GM18507 (cell line): ENCODE measurements around the gene IRS1.
A peak's percentile ranks its signal among the peaks of the same experiment; 100 is the strongest.
"Not testable (repeated sequence)": the region's sequence is repeated elsewhere in the genome, so short reads cannot be mapped to it uniquely, and the experiment has no call there.

Source experiments
- DNase-seq: peaks from one replicate; pipeline ENCODE4 v3.0.0; 2011; ENCODE audit warnings: low read depth; ENCODE audit not compliant: insufficient read length; ENCODE audit errors: extremely low spot score
- FAIRE-seq: peaks from 2 replicates; lab custom pipeline; 2011; peaks lifted over from hg19 to GRCh38; lab: Jason Lieb, UNC

Gene IRS1, protein sequence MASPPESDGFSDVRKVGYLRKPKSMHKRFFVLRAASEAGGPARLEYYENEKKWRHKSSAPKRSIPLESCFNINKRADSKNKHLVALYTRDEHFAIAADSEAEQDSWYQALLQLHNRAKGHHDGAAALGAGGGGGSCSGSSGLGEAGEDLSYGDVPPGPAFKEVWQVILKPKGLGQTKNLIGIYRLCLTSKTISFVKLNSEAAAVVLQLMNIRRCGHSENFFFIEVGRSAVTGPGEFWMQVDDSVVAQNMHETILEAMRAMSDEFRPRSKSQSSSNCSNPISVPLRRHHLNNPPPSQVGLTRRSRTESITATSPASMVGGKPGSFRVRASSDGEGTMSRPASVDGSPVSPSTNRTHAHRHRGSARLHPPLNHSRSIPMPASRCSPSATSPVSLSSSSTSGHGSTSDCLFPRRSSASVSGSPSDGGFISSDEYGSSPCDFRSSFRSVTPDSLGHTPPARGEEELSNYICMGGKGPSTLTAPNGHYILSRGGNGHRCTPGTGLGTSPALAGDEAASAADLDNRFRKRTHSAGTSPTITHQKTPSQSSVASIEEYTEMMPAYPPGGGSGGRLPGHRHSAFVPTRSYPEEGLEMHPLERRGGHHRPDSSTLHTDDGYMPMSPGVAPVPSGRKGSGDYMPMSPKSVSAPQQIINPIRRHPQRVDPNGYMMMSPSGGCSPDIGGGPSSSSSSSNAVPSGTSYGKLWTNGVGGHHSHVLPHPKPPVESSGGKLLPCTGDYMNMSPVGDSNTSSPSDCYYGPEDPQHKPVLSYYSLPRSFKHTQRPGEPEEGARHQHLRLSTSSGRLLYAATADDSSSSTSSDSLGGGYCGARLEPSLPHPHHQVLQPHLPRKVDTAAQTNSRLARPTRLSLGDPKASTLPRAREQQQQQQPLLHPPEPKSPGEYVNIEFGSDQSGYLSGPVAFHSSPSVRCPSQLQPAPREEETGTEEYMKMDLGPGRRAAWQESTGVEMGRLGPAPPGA (N-terminal part only)

GRCh38 chr2:226799211-226799975, at the start of gene IRS1:
TSS of gene IRS1 (minus strand) at chr2:226799820. CDS start at chr2:226798738, 1,082 bp downstream.
- FAIRE-seq, result peak; percentile 70
- DNase-seq, result no peak

- FAIRE-seq (no peak), DNase-seq (no peak)
Observed at GRCh38 chr2:226849349-226849748, 49.7 kb upstream of the IRS1 start.

DNA sequence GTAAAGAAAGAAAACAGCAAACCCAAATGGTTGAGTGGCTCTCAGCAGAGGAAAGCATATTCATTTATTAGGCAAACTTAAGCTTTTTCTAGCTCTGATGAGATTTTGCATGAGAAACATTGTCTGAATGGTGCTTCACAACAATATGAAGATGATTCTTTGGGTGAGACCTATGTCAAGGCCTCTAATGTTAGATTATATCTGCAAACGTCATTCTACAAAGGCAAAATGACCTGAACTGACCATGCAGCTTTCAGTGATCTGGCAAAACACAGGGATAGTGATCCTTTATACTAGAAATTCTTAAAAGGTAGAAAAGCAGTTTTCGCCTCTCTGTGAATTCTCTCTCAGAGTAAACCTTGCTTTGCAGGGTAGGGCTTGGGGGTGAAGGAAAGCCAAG, 47.9 kb upstream of the IRS1 start:
- FAIRE-seq (no peak), DNase-seq (no peak)

DNA sequence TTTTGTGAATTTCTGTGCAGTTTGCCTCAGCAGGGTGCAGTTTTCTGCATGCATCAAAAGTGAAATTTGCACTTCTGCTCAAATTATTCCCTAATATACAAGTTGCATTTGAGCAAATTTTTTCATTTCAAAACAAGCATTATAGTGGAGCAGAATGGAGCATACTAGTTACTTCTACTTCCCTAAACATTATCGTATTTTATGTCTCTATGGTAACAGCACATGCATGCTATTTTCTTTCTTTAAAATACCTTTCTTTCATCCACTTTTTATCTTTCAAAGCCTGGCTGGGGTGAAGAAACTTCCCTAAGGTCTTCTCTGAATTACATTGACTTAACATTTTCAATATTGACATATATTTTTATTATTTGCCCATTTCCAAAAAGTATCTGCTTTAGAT, 47.5 kb upstream of the IRS1 start:
- FAIRE-seq (no peak), DNase-seq (no peak)

- FAIRE-seq, result peak; percentile 70
Observed at GRCh38 chr2:226845386-226846116, 45.9 kb upstream of the IRS1 start.

DNA sequence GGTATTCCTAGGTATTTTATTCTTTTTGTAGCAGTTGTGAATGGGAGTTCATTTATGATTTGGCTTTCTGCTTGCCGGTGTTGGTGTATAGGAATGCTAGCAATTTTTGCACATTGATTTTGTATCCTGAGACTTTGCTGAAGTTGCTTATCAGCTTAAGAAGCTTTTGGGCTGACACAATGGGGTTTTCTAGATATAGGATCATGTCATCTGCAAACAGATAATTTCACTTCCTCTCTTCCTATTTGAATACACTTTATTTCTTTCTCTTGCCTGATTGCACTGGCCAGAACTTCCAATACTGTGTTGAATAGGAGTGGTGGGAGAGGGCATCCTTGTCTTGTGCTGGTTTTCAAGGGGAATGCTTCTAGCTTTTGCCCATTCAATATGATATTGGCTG, 43.4 kb upstream of the IRS1 start:
- DNase-seq, FAIRE-seq: not testable (repeated sequence)

More at GRCh38 chr2:226845386-226846116, 45.9 kb upstream of the IRS1 start:
- DNase-seq, result no peak

DNA sequence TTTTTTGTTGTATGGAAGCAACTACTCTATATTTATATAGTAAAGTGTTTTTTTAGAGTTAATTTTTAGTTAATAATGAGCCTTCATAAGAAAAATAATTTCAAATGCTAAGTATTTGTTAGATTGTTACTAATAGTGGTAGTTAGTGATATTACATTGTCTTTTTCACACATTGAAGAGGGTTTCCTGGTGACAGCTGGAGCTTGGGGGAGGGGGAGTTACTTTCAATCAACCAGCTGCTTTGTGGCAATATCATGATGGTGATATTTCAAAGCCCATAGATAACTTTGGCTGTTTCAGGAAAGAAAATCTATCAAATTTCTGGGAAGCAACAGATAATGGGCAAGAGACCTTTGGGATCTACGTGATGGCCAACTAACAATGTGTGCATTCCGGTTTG, 40.3 kb upstream of the IRS1 start:
- DNase-seq (no peak), FAIRE-seq (peak; percentile 46)

- FAIRE-seq, result peak; percentile 31
- no peak for DNase-seq
Observed at GRCh38 chr2:226839161-226839560, 39.5 kb upstream of the IRS1 start.

DNA sequence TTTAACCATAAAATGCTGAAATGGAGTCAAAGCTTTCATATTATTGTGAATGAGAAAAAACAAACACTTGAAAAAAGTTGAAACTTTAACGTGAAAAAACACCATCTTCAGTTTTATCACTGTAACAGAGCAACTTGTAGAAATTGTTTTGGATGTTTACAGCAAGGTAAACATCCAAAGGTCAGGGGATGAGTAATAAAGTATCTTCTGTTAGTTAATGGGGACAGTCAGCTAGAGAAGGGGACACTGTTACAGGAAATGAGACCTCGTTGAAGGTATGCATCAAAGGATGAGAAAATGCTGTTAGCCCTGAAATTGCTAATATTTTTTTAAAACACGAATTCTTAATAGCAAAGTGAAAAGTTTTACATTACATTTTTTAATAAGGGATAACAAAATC, 39.1 kb upstream of the IRS1 start:
- FAIRE-seq (peak; percentile 64), DNase-seq (no peak)

GRCh38 chr2:226837787-226838603, 38.4 kb upstream of the IRS1 start:
- DNase-seq (no peak), FAIRE-seq (no peak)

DNA sequence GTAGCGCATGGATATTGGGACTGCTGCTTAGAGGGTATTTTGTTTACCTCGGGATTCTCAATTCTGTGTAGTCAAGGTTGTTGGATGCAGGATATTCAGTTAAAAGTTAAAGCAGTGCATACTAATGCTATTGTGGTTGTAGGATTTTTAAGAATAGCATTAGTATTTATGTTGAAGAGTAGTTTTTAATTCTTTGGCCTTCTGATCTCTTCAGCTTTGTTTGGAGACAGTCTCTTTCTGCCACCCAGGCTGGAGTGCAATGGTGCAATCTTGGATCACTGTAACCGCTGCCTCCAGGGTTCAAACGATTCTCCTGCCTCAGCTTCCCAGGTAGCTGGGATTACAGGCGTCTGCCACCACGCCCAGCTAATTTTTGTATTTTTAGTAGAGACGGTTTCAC, 37.7 kb upstream of the IRS1 start:
- no peak for DNase-seq
- FAIRE-seq, result peak; percentile 18

- no peak for DNase-seq
Observed at GRCh38 chr2:226836548-226836885, 36.9 kb upstream of the IRS1 start.

DNA sequence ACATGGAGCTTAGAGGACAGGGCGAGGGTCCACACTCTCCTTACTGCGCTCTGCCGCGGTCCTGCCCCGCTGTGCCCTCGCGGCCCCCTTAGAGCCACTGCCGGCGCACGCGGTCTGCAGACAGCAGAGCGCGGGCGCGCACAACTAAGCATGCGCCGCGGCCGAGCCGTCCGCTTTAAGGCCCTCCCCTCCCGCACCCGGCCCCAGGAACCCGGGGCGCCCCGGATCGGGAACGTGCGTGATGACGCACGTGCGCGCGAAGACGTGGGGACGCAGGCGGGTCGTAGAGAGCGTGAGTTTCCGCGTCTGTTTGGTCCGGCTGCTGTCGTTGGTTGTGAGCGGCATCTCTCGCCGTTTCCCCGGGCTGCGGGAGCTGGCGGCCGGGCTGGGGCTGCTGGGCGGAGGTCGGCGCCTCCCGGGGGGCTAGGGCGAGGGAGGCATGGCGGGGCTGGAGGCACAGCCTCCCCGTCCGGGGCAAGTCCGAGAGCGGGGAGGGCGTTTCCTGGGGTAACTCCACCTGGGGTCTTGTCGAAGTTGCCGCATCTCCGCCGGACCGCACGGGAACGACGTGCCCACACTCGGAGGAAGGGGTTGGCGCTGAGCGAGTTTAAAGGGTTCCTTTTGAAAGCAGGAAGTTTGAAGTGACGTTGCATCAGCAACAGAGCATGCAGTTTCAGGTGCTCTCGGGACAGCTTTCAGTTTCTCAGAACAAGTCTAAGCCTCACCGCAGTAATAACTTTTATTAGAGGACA, 36.4 kb upstream of the IRS1 start, which contains the start of gene RHBDD1:
TSS of gene RHBDD1 (plus strand) at position 259 of the 752 bp plus-strand sequence. CDS start 28,640 bp downstream, outside the sequence.
- FAIRE-seq (peak; percentile 99), DNase-seq (peak; percentile 75)

More at GRCh38 chr2:226836548-226836885, 36.9 kb upstream of the IRS1 start:
- no peak for FAIRE-seq

- FAIRE-seq (peak; percentile 24), DNase-seq (no peak)
Observed at GRCh38 chr2:226835420-226835795, 35.8 kb upstream of the IRS1 start.

- DNase-seq, FAIRE-seq: not testable (repeated sequence)
Observed at GRCh38 chr2:226834880-226835279, 35.3 kb upstream of the IRS1 start.

DNA sequence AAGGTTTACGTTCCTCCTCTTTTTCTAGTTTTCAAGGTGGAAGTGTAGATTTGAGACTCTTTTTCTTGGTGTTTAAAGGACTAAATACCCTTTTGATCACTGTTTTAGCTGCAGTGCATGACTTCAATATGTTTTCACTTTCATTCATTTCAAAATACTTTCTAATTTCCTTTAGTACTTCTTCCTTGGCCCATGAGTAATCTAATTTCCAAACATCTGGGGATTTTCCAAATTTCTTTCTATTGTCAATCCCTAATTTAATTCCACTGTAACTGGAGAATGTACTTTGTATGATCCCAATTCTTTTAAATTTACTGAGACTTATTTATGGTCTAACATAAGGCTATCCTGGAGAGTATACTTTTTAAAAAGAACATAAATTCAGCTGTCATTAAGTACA, 32.4 kb upstream of the IRS1 start:
- no peak for DNase-seq
- FAIRE-seq, result no peak

GRCh38 chr2:226831266-226831665, 31.6 kb upstream of the IRS1 start:
- FAIRE-seq (no peak), DNase-seq (no peak)
